GM18507 (cell line): ENCODE measurements around the gene FHAD1.
"Not testable (repeated sequence)": the region's sequence is repeated elsewhere in the genome, so short reads cannot be mapped to it uniquely, and the experiment has no call there.

ENCODE experiments used
- DNase-seq: peaks from one replicate; pipeline ENCODE4 v3.0.0; 2011; ENCODE audit warnings: low read depth; ENCODE audit not compliant: insufficient read length; ENCODE audit errors: extremely low spot score
- FAIRE-seq: peaks from 2 replicates; lab custom pipeline; 2011; peaks lifted over from hg19 to GRCh38; lab: Jason Lieb, UNC

FHAD1 gene

DNA sequence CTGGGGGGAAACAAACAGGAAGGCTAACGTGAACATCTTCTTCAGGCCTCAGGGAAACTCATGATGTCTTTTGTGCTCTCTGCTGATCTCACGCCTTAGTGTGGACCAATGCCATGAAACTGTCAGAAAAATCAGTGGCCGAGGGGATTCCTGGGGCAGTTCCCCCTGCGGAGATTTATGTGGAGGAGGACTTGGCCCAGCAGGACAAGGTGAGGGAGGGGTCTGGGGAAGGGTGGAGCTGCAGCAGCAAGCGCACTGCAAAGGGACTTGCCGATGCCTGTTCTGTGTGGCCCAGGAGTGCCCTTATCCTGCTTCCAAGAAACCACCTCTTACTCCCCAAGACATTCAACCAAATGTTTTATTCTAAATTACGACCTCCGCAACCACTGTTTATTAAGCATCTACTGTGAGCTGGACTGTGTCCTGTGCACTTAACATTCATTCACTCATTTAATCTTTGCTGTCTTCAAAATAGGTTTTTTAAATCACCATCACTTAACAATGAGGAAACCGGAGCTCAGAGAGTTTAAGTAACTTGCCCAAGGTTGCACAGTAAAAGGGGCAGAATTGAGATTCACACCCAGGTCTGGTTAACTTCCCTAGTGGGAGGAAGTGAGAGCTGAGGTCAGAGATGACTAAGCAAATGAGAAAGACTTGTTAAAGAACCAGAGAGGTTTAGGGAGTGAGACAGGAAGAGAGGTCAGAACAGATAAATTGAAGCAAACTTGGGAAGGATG is 49.7 kb downstream of the FHAD1 start:
- DNase-seq = no peak

DNA sequence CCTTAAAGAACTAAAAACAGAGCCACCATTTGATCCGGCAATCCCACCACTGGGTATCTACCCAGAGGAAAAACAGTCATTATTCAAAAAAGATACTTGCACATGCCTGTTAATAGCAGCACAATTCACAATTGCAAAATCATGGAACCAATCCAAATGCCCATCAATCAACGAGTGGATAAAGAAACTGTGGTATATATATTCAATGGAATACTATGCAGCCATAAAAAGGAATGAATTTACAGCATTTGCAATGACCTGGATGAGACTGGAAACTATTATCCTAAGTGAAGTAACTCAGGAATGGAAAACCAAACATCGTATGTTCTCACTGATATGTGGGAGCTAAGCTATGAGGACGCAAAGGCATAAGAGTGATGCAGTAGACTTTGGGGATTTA is 51.0 kb downstream of the FHAD1 start:
- DNase-seq, FAIRE-seq: not testable (repeated sequence)

More for the DNA sequence above, 49.7 kb downstream of the FHAD1 start:
- FAIRE-seq = peak; percentile 31

DNA sequence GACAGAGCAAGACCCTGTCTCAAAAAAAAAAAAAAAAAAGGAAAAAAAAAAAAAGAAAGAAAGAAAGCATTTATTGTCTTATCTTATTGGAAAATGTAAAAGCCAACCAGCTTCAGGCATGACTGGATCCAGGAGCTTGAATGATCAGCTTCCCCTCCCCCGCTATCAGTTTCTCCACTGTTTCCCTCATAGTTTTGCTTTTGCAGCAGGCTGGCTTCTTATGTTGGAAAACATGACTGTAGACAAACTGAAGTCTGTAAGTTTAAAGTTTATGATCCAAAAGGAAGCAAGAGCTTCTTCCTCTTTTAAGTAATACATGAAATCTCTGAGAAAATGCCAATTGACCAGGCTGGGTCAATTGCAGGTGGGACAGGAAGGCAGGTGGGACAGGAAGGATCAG is 52.2 kb downstream of the FHAD1 start:
- no peak for FAIRE-seq
- no peak for DNase-seq

DNA sequence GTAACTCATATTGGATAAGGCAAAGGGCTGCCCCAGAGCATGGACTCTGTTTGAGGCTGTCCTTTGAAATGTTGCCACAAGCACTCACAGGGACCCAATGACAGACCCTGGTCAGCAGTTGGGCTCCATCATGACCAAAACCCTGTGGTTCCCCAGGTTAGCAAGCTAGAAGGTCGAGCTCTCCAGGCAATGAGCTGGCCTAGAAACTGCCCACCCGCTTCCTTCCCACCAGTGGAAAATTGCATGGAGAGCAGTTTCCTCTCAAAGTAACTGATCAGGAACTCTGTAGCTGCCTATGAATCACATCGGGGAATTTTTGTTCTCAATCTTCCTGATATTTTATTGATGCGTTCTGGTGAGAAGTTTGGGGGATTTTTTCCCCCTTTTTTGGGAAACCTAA is 52.8 kb downstream of the FHAD1 start:
- FAIRE-seq (no peak), DNase-seq (no peak)

DNA sequence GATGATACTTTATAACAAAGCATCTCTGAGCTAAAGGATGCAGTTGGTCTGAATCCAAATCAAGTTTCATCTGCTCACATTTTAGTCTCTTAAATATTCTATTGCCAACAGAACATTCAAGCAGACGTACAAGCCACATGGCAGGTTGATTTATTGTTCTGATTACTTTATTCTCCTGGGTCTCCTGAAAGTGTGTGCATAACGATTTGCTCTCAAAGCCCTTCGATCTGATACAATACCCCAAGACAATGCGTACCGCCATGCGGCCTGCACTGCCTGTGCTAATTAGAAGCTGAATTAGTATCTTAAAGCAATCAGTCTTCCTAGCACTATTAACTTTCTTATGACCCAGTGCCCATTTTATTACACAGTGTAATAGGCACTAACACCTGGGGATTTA is 56.9 kb downstream of the FHAD1 start:
- DNase-seq (no peak), FAIRE-seq (no peak)

DNA sequence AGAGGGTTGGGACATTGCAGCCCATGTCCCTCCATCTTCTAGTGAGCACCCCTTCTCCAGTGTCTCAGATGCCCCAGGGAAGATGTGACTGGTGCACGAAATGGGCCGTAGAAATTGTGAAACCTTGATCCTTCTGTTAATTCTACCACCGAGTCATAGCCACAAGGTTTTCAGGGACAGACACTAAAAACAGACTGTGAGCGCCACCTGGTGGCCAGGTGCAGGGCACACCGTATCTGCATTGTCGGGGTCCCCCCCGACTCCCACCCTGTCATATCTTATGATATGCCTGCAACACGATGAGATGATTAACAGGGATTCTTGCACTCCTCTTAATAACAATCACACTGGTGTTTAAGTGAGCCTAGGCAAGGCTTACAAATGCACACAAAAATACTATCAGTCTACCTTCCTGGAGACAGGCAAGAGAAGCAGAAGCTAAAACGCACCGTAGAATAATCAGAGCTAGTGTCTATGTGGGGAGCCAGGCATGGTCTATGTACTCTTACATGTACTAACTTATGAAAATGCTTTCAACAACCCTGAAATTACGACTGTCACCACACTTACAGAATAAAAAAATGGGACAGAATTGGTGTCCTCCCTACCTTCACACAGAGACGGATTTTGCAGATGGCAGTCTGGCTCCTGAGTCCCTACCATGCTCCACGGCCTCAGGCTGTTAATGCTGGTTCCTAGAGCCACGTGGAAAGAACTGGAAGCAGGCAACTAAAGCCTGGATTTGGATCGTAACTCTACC is 57.9 kb downstream of the FHAD1 start:
- FAIRE-seq = peak; percentile 78
- peak; percentile 33 for DNase-seq

DNA sequence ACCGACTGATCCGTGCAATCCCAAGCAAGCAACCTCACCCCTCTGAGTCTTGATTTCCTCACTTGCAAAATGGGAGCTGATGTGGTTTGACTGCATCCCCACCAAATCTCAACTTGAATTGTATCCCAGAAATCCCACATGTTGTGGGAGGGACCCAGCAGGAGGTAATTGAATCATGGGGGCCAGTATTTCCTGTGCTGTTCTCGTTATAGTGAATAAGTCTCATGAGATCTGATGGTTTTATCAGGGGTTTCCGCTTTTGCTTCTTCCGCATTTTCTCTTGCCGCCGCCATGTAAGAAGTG is 58.4 kb downstream of the FHAD1 start:
- no peak for DNase-seq
- FAIRE-seq = no peak

DNA sequence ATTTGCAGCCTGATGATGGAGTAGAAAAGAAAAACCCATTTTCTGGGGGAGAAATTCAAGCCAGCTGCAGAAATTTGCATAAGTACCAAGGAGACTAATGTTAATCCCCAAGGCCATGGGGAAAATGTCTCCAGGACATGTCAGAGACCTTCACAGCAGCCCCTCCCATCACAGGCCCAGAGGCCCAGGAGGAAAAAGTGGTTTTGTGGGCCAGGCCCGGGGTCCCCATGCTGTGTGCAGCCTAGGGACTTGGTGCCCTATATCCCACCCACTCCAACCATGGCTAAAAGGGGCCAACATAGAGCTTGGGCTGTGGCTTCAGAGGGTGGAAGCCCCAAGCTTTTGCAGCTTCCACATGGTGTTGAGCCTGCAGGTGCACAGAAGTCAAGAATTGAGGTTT is 59.3 kb downstream of the FHAD1 start:
- DNase-seq, FAIRE-seq: not testable (repeated sequence)

DNA sequence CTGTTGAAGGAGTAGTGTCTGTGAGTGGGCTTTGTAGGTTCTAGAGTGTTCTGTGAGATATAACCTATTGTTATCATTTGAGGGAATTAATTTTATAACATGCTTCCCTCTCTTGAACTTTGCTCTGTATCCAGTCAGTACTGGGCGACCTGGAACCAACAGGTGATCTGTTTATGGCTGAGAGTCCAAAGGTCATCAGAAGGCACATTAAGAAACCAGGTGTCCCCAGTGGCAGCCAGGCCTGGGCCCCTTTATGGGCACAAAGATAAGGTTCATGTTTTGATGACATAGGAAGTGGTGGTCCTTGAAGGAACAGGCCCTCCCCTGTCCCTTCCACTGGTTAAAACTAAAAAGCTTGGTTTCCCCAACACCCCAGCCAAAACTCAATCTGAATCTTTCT is 61.1 kb downstream of the FHAD1 start:
- DNase-seq = no peak
- FAIRE-seq = no peak

DNA sequence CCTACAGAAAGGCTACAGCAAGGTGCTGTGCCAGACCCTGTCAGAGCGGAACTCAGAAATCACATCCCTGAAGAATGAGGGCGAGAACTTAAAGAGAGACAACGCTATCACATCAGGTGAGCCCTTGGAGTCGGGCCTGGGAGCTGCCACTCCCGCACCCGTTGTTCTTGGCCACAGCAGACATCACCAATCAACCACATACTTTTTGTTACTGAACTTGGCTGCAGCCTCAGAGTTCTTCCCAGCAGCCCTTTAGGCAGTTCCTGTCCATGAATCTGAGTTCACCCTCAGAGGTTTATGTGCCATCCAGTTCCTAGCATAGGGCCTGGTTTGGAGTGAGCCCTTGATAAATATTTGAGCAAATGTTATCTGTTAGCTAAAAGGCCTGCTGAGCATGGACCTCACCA is 61.6 kb downstream of the FHAD1 start:
- DNase-seq (no peak), FAIRE-seq (no peak)

DNA sequence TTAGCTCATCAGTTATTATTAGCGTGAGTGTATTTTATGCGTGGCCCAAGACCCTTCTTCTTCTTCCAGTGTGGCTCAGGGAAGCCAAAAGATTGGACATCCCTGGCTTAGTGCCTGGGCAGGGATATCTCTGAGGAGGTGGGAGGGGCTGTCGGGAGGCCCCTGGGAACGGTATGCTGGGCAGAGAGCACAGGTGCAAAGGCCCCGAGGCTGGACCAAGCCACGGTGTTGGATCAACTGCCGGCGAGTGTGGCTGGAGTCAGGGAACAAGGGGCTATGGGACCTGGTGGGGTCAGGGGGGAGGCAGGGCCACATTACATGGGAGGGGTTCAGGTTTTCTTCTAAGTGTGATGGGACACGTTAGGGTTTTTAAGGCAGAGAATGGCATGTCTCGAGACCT is 62.7 kb downstream of the FHAD1 start:
- no peak for DNase-seq
- no peak for FAIRE-seq

DNA sequence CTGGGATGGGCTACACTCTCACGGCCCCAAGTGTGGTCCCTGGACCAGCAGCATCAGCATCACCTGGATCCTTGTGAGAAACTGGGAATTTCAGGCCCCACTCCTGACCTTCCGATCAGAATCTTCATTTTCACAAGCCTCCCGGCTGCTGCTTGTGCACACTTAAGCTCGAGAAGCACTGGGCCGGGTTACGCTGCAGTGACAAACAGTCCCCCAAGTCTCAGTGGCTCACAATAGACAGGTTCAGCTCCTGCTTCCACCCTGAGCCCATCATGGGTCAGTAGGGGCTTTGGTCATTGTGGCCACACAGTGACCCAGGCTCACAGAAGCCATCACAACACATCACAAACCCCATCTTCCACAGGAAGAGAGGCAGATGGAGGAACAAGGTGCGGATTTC is 63.5 kb downstream of the FHAD1 start:
- no peak for FAIRE-seq

DNA sequence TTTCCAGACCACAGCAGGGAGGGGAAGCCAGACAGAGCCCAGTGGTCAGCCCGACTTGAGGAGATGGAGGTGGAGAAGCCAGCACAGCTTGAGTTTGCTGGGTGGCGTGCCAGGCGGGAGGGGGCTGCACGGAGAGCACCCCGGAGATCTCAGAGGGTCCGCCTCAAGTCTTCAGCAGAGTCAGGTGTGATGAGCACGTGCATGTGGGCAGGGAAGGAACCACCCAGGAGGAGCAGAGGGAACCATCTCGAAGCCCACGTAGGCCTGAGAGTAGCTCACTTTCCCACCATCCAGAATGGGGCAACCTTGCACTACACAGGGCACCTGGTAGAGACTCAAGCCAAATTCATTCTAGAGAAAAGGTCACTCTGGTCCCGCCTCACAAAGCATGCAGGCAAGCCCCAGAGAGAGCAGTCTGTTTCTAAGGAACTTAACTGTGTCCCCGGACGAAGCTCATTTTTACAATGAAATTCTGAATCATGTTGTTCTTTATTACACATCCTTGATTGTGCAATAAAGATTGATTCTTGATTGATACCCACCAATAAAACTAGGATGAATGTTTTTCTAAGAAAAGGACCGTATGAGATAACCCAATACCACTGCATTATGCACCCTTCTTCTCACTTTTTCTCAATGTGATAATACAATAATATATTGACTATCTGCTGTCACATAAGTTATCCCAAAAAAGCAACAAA is 64.2 kb downstream of the FHAD1 start:
- DNase-seq (no peak), FAIRE-seq (no peak)

More for the DNA sequence above, 63.5 kb downstream of the FHAD1 start:
- DNase-seq = no peak

DNA sequence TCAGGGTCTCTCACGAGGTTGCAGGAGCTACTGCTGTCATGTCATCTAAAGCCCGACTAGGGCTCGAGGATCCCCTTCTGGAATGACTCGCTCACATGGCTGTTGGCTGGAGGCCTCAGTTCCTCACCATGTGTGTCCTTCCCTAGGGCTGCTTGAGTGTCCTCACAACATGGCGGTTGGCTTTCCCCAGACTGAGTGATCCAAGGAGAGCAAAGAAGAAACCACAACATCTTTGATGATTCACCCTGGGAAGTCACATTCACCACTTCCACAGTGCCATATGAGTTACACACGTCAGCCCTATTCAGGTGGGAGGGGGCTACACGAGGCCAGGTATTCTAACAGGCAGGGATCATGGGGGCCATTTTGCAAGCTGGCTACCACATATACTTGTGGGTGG is 64.9 kb downstream of the FHAD1 start:
- FAIRE-seq = no peak
- no peak for DNase-seq

DNA sequence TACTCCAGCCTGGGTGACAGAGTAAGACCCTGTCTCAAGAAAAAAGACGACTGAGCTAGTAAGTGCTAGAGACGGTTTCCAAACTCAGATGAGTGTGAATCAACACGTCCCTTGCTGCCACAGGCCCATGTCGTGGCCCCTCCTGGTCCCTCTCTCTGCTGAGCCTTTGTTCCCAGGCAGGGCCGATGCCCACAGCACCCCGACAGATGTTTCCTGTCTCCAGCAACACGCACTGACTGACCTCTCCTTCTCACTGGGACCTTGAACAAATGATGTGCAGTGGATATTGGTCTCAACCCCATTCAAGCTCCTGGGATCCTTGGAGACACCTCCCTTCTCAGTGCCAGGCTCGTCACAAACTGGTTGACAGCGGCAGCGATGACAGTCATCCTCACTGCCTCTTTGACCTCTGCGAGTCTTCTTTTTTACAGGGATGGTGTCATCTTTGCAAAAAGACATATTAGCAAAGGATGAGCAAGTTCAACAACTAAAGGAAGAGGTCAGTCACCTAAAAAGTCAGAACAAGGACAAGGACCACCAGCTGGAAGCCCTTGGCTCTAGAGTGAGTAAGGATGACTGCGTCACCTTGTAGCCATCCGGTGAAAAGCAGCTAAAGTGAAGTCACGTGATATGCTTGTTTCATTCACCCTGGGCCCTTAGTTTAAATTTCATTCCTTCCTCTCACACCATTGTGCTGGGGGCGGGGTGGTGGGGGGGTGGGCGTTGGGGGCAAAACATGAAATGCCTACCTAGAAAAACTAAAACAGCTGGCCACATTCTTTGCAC is 65.8 kb downstream of the FHAD1 start:
- FAIRE-seq (no peak), DNase-seq (no peak)

DNA sequence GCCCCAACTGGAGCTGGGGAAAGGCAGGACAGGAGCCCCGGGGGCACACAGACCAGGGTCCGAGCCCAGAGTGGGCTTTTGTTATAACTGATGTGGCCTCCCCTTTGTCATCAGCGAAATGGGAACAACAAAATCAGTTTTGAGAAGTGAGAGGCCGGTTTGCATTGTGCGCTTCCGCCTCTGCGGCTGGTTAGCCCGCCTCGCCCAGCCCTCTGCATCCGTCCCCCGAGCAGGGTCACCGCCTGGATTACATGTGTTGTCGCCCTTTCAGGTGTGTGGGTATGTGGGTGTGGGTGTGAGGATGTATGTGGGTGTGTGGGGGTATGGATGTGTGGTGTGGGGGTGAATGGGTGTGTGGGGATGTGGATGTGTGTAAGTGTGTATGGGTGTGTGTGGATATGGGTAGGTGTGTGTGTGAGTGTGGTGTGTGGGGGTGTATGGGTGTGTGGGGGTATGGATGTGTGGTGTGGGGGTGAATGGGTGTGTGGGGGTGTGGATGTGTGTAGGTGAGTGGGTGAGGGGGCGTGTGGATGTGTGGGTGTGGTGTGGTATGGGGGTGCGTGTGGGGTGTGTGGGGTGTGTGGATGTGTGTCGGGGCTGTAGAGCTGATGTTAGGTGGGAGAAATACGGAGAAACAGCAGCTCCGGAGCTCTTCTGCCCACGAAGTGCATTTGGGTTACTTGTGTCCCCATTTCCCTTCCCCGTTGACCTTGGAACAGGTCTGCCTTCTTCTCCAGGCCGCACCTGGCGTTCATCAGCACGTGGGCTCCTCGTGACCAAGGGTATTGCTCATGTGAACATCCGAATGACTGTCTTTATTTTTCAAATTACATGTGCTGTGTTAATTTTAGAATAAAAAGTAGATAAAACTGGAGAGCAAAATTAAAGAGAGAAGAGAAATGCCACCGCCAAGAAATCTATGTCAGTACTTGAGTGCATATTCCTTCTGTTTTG is 67.6 kb downstream of the FHAD1 start:
- DNase-seq (no peak), FAIRE-seq (no peak)

DNA sequence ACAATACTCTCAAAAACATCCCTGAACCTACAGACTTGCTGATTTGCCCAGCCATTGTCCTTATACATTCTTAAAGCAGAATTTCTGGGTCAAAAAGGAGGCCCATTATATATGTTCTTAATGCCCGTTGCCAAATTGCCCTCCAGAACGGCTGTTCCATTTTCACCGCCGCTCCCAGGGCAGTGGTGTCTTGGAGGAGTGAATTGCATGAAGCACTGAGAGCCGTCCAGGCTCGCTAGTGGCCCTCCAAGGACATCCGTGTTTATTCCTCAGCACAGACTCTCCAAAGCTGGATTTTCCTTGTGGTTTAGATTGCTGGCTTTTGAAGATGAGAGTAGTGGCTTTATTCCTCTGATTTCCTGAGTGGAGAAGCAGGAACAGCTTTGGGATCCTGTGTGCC is 68.8 kb downstream of the FHAD1 start:
- FAIRE-seq (no peak), DNase-seq (no peak)

DNA sequence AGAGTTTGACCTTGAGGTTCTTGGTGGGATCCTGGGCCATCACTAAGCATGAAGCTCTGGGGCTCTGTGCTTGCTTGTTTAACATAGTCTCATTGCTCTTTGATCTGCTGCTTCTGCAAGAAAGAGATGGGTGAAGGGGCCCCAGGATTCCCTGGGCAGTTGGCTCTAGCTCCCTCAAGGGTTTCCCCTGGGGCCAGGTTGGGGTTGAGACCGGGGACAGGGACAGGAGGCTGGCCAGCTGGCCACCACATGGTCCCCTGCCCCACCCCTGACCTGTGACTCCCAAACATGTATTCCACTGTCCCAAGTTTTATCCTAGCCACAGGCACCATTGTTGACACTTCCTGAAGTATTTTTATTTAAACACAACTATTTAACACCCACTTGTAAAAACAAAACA is 69.5 kb downstream of the FHAD1 start:
- no peak for DNase-seq
- no peak for FAIRE-seq

DNA sequence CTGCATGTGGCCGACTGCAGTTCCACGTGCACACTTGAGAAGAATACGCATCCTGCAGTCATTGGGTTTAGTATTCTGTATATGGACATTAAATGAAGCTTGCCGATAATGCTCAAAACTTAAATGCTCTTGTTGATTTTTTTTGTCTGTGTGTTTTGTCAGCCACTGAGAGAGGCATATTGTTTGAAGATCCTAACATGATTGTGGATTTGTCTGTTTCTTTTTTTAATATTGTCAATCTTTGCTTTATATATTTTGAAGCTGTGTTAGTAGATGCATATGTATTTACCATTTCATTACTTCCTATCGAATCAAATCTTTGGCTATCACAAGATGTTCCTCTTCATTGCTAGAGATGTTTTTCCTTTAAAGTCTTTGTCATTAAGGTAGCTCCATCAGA is 73.2 kb downstream of the FHAD1 start:
- DNase-seq = no peak

More for the DNA sequence above, 73.2 kb downstream of the FHAD1 start:
- FAIRE-seq = no peak
